Measurements from ENCODE around the gene KIAA0825.

Gene KIAA0825

GRCh38 chr5:94467346-94467953 lies 151.0 kb downstream of the KIAA0825 start:
- H3K9me3 ChIP-seq (ENCODE audit: control insufficient read depth, insufficient read depth, low read length) = no peaks in the 10 kb centered on the region
- H3F3A ChIP-seq (ENCODE audit: control insufficient read depth, insufficient read depth) = no peaks in the 10 kb centered on the region
- H3K4me1 ChIP-seq (ENCODE audit: control insufficient read depth, low read length) = no peaks in the 10 kb centered on the region
- no peak overlapping the region for H3K27ac ChIP-seq (ENCODE audit: low read depth, low read length)
- no peak overlapping the region for H3K4me2 ChIP-seq (ENCODE audit: low read length)
- no peaks in the 10 kb centered on the region for H3K36me3 ChIP-seq (ENCODE audit: control insufficient read depth, low read length)
- H4K20me1 ChIP-seq (ENCODE audit: control insufficient read depth, insufficient read depth, low read depth, low read length) = no peaks in the 10 kb centered on the region
- no peaks in the 10 kb centered on the region for H3K9me2 ChIP-seq (replicated peaks; ENCODE audit: control insufficient read depth, low read length)
- no peak overlapping the region for H3K4me3 ChIP-seq (ENCODE audit: low read length)
- H3K79me2 ChIP-seq (ENCODE audit: control insufficient read depth, low read length) = no peaks in the 10 kb centered on the region
- TF ChIP-seq EZH2phosphoT487 (IDR thresholded peaks at IDR 0.05; ENCODE audit: borderline replicate concordance, low read length) (no peak), CTCF (IDR thresholded peaks at IDR 0.05; ENCODE audit: low read depth, low read length, poor library complexity, severe bottlenecking) (no peak)
- H3K27me3 ChIP-seq (ENCODE audit: control insufficient read depth, low read length) = no peaks in the 10 kb centered on the region

- no peak overlapping the region for H3K4me2 ChIP-seq (ENCODE audit: low read length)
- H3K36me3 ChIP-seq (ENCODE audit: control insufficient read depth, low read length) = no peaks in the 10 kb centered on the region
- no peak overlapping the region for H3K27ac ChIP-seq (ENCODE audit: low read depth, low read length)
- TF ChIP-seq CTCF (IDR thresholded peaks at IDR 0.05; ENCODE audit: low read depth, low read length, poor library complexity, severe bottlenecking) (no peak), EZH2phosphoT487 (IDR thresholded peaks at IDR 0.05; ENCODE audit: borderline replicate concordance, low read length) (no peak)
- H3K4me3 ChIP-seq (ENCODE audit: low read length) = no peak overlapping the region
- no peaks in the 10 kb centered on the region for H4K20me1 ChIP-seq (ENCODE audit: control insufficient read depth, insufficient read depth, low read depth, low read length)
- no peaks in the 10 kb centered on the region for H3K4me1 ChIP-seq (ENCODE audit: control insufficient read depth, low read length)
- H3F3A ChIP-seq (ENCODE audit: control insufficient read depth, insufficient read depth) = no peaks in the 10 kb centered on the region
- H3K9me2 ChIP-seq (replicated peaks; ENCODE audit: control insufficient read depth, low read length) = no peaks in the 10 kb centered on the region
- no peaks in the 10 kb centered on the region for H3K27me3 ChIP-seq (ENCODE audit: control insufficient read depth, low read length)
- no peaks in the 10 kb centered on the region for H3K79me2 ChIP-seq (ENCODE audit: control insufficient read depth, low read length)
- H3K9me3 ChIP-seq (ENCODE audit: control insufficient read depth, insufficient read depth, low read length) = no peaks in the 10 kb centered on the region
Observed at GRCh38 chr5:94463739-94464138, 154.7 kb downstream of the KIAA0825 start.

- no peaks in the 10 kb centered on the region for H3K27me3 ChIP-seq (ENCODE audit: control insufficient read depth, low read length)
- no peaks in the 10 kb centered on the region for H3K36me3 ChIP-seq (ENCODE audit: control insufficient read depth, low read length)
- H4K20me1 ChIP-seq (ENCODE audit: control insufficient read depth, insufficient read depth, low read depth, low read length) = no peaks in the 10 kb centered on the region
- no peaks in the 10 kb centered on the region for H3F3A ChIP-seq (ENCODE audit: control insufficient read depth, insufficient read depth)
- no peak overlapping the region for H3K27ac ChIP-seq (ENCODE audit: low read depth, low read length)
- H3K79me2 ChIP-seq (ENCODE audit: control insufficient read depth, low read length) = no peaks in the 10 kb centered on the region
- H3K9me2 ChIP-seq (replicated peaks; ENCODE audit: control insufficient read depth, low read length) = no peaks in the 10 kb centered on the region
- no peaks in the 10 kb centered on the region for H3K4me1 ChIP-seq (ENCODE audit: control insufficient read depth, low read length)
- TF ChIP-seq CTCF (IDR thresholded peaks at IDR 0.05; ENCODE audit: low read depth, low read length, poor library complexity, severe bottlenecking) = no peak
- TF ChIP-seq EZH2phosphoT487 (IDR thresholded peaks at IDR 0.05; ENCODE audit: borderline replicate concordance, low read length) = no peak
- no peak overlapping the region for H3K4me3 ChIP-seq (ENCODE audit: low read length)
- H3K9me3 ChIP-seq (ENCODE audit: control insufficient read depth, insufficient read depth, low read length) = no peaks in the 10 kb centered on the region
- H3K4me2 ChIP-seq (ENCODE audit: low read length) = no peak overlapping the region
Observed at GRCh38 chr5:94461131-94461530, 157.3 kb downstream of the KIAA0825 start.
